WTC11 (cell line): Measurements from ENCODE around the gene SH3PXD2A. TPM values are rescaled to one million over a fixed set of nuclear protein-coding genes. Genes with fewer than 3 reads are reported as not detected.

ENCODE experiments used
- ATAC-seq: fragments of 200-7000 bp; cut with Tn5 transposase; 2 replicates; pipeline ENCODE4 v1.10.0; 2021; ENCODE audit warnings: mild to moderate bottlenecking, moderate library complexity
- CTCF ChIA-PET: fragments of 300-600 bp; sonication (Branson Sonifier 250); formaldehyde crosslinking; loops from one replicate; lab custom pipeline; 2021; ENCODE audit warnings: antibody characterized with exemption; lab: Charles Lee
- POLR2A ChIA-PET: fragments of 350-600 bp; sonication (Branson Sonifier 250); formaldehyde crosslinking; loops from one replicate; lab custom pipeline; 2021; ENCODE audit warnings: antibody characterized with exemption; lab: Charles Lee
- DNase-seq: peaks from one replicate; pipeline ENCODE4 v3.0.0; 2021; ENCODE audit warnings: low spot score
- H3K27ac Mint-ChIP-seq: 2 replicates; pipeline ENCODE4 v1.8.0; 2021; ENCODE audit warnings: mixed read lengths
- H3K27me3 Mint-ChIP-seq: 2 replicates; pipeline ENCODE4 v1.8.0; 2021; ENCODE audit warnings: low read depth, mild to moderate bottlenecking, moderate library complexity, mixed read lengths
- H3K36me3 Mint-ChIP-seq: 2 replicates; pipeline ENCODE4 v1.8.0; 2021; ENCODE audit warnings: mixed read lengths
- H3K4me1 Mint-ChIP-seq: 2 replicates; pipeline ENCODE4 v1.8.0; 2022; ENCODE audit warnings: mixed read lengths
- H3K4me3 Mint-ChIP-seq: 2 replicates; pipeline ENCODE4 v1.8.0; 2021; ENCODE audit warnings: mild to moderate bottlenecking, moderate library complexity, mixed read lengths
- H3K9me3 Mint-ChIP-seq: 2 replicates; pipeline ENCODE4 v1.8.0; 2021; ENCODE audit warnings: mixed read lengths
- MXD4 ChIP-seq: fragments of 250-450 bp; sonication (Bioruptor Pico); IDR thresholded peaks from 2 replicates; pipeline ENCODE4 v1.8.0; 2021; ENCODE audit warnings: mild to moderate bottlenecking, moderate library complexity, borderline replicate concordance
- MYBL2 ChIP-seq: sonication (generic); formaldehyde crosslinking; IDR thresholded peaks from 2 replicates; pipeline ENCODE4 v1.8.1; 2023; ENCODE audit warnings: mild to moderate bottlenecking, moderate library complexity, missing genetic modification reagents
- NFYB ChIP-seq: sonication (generic); formaldehyde crosslinking; conservative IDR thresholded peaks from 2 replicates; pipeline ENCODE4 v1.8.0; 2022; ENCODE audit warnings: low read depth, missing genetic modification reagents
- RELA ChIP-seq: sonication (generic); formaldehyde crosslinking; IDR thresholded peaks from 2 replicates; pipeline ENCODE4 v1.8.1; 2022; ENCODE audit warnings: missing genetic modification reagents, mild to moderate bottlenecking, borderline replicate concordance
- ZNF219 ChIP-seq: sonication (generic); formaldehyde crosslinking; IDR thresholded peaks from 2 replicates; pipeline ENCODE4 v1.8.0; 2023; ENCODE audit warnings: missing genetic modification reagents, mild to moderate bottlenecking, borderline replicate concordance
- ZNF232 ChIP-seq: sonication (generic); formaldehyde crosslinking; IDR thresholded peaks from 2 replicates; pipeline ENCODE4 v1.8.0; 2022; ENCODE audit warnings: mild to moderate bottlenecking, missing genetic modification reagents
- ZNF396 ChIP-seq: fragments of 250-450 bp; sonication (Bioruptor Pico); IDR thresholded peaks from 2 replicates; pipeline ENCODE4 v1.8.0; 2021; ENCODE audit warnings: mild to moderate bottlenecking, moderate library complexity, borderline replicate concordance
- ZNF416 ChIP-seq: fragments of 250-450 bp; sonication (Bioruptor Pico); IDR thresholded peaks from 2 replicates; pipeline ENCODE4 v1.9.0; 2021; ENCODE audit warnings: mild to moderate bottlenecking, inconsistent platforms
- total RNA-seq: library from RNA; stranded (reverse); gene quantifications from 3 replicates; pipeline ENCODE4 v1.2.3, GENCODE V29; 2021
- TF ChIP-seq, protein P1 (sequence below): sonication (generic); formaldehyde crosslinking; IDR thresholded peaks from 2 replicates; pipeline ENCODE4 v1.8.1; 2023; ENCODE audit warnings: mild to moderate bottlenecking, missing genetic modification reagents, moderate library complexity
- TF ChIP-seq, protein P2 (sequence below): sonication (generic); formaldehyde crosslinking; IDR thresholded peaks from 2 replicates; pipeline ENCODE4 v1.8.1; 2023; ENCODE audit warnings: mild to moderate bottlenecking, missing genetic modification reagents, borderline replicate concordance
- TF ChIP-seq, protein P3 (sequence below): sonication (generic); formaldehyde crosslinking; IDR thresholded peaks from 2 replicates; pipeline ENCODE4 v1.8.1; 2023; ENCODE audit warnings: mild to moderate bottlenecking, missing genetic modification reagents, moderate library complexity
- TF ChIP-seq, protein P4 (sequence below): fragments of 250-450 bp; sonication (Bioruptor Pico); IDR thresholded peaks from 2 replicates; pipeline ENCODE4 v1.8.0; 2021; ENCODE audit warnings: mild to moderate bottlenecking
- TF ChIP-seq, protein P5 (sequence below): sonication (generic); formaldehyde crosslinking; IDR thresholded peaks from 2 replicates; pipeline ENCODE4 v1.8.1; 2022; ENCODE audit warnings: low read depth, mild to moderate bottlenecking, moderate library complexity, missing genetic modification reagents, borderline replicate concordance
- TF ChIP-seq, protein P6 (sequence below): sonication (generic); formaldehyde crosslinking; IDR thresholded peaks from 2 replicates; pipeline ENCODE4 v1.8.1; 2023; ENCODE audit warnings: mild to moderate bottlenecking, missing genetic modification reagents
- TF ChIP-seq, protein P7 (sequence below): sonication (generic); formaldehyde crosslinking; IDR thresholded peaks from 2 replicates; pipeline ENCODE4 v1.8.0; 2023; ENCODE audit warnings: mild to moderate bottlenecking, missing genetic modification reagents
- TF ChIP-seq, protein P8 (sequence below): sonication (generic); formaldehyde crosslinking; IDR thresholded peaks from 2 replicates; pipeline ENCODE4 v1.8.1; 2022; ENCODE audit warnings: mild to moderate bottlenecking, missing genetic modification reagents, moderate library complexity, borderline replicate concordance
- TF ChIP-seq, protein P9 (sequence below): sonication (generic); formaldehyde crosslinking; IDR thresholded peaks from 2 replicates; pipeline ENCODE4 v1.8.0; 2023; ENCODE audit warnings: missing genetic modification reagents, mild to moderate bottlenecking, borderline replicate concordance

Gene SH3PXD2A
- total RNA-seq, 1 experiment from 2014 or later, result 15.7 TPM

DNA sequence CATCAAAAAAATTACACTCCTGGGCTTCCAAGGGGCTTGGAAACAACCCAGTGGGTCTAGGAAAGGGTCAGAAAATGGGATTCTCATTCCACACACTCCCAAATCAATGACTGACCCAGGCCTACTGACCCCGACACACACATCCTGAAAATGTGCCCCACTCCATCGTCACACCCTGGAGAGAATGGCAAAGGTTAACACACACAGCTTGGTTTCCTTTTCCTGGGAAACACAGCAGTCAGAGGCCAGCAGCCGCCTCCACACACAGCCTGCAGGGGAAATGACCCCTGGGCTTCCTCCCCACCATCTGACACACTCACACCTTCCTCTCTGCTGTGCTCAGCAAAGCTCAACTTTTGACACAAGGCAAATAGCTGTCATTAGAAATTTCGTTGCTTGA, 42.9 kb downstream of the SH3PXD2A start (continued):
- no peak for TF ChIP-seq ZNF416 (CRISPR knock-in tag)
- no peak for TF ChIP-seq ZNF396 (CRISPR knock-in tag)
- TF ChIP-seq, protein P1, sequence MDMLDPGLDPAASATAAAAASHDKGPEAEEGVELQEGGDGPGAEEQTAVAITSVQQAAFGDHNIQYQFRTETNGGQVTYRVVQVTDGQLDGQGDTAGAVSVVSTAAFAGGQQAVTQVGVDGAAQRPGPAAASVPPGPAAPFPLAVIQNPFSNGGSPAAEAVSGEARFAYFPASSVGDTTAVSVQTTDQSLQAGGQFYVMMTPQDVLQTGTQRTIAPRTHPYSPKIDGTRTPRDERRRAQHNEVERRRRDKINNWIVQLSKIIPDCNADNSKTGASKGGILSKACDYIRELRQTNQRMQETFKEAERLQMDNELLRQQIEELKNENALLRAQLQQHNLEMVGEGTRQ (CRISPR knock-in tag), result no peak
- TF ChIP-seq, protein P2, sequence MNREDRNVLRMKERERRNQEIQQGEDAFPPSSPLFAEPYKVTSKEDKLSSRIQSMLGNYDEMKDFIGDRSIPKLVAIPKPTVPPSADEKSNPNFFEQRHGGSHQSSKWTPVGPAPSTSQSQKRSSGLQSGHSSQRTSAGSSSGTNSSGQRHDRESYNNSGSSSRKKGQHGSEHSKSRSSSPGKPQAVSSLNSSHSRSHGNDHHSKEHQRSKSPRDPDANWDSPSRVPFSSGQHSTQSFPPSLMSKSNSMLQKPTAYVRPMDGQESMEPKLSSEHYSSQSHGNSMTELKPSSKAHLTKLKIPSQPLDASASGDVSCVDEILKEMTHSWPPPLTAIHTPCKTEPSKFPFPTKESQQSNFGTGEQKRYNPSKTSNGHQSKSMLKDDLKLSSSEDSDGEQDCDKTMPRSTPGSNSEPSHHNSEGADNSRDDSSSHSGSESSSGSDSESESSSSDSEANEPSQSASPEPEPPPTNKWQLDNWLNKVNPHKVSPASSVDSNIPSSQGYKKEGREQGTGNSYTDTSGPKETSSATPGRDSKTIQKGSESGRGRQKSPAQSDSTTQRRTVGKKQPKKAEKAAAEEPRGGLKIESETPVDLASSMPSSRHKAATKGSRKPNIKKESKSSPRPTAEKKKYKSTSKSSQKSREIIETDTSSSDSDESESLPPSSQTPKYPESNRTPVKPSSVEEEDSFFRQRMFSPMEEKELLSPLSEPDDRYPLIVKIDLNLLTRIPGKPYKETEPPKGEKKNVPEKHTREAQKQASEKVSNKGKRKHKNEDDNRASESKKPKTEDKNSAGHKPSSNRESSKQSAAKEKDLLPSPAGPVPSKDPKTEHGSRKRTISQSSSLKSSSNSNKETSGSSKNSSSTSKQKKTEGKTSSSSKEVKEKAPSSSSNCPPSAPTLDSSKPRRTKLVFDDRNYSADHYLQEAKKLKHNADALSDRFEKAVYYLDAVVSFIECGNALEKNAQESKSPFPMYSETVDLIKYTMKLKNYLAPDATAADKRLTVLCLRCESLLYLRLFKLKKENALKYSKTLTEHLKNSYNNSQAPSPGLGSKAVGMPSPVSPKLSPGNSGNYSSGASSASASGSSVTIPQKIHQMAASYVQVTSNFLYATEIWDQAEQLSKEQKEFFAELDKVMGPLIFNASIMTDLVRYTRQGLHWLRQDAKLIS, result no peak
- TF ChIP-seq, protein P3, sequence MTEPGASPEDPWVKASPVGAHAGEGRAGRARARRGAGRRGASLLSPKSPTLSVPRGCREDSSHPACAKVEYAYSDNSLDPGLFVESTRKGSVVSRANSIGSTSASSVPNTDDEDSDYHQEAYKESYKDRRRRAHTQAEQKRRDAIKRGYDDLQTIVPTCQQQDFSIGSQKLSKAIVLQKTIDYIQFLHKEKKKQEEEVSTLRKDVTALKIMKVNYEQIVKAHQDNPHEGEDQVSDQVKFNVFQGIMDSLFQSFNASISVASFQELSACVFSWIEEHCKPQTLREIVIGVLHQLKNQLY, result no peak
- TF ChIP-seq ZNF232 (CRISPR knock-in tag), result no peak

DNA sequence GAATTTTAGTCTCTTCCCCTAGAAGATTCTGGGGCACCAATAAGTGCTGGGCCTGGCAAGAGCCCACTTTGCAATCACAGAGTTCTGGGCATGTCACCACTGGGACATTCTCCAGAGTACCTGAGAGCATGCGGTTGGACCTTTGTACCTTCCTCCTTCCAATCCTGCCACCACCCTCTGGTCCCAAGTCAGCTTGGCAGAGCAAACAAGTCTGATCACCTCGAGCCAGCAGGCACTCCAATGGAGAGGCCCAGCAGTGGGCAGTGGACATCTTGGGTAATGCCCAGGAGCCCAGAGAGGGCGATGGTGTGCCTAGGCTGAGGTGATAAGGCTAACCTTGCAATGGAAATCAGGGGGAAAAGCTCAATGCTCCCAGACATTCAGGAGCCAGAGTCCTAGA, 43.4 kb downstream of the SH3PXD2A start:
- DNase-seq (no peak), ATAC-seq (no peak)
- Mint-ChIP-seq H3K27me3 (no peaks in the 10 kb centered on the region), H3K27ac (no peak overlapping the region), H3K4me3 (no peak overlapping the region), H3K9me3 (no peaks in the 10 kb centered on the region), H3K4me1 (peaks cover 11% of the 10 kb centered on the region), H3K36me3 (no peaks in the 10 kb centered on the region)
- CTCF ChIA-PET, result interaction anchor here (0.7 to 1.0 kb wide), 2 partner anchors 22 to 43 kb away, joined by 3 to 5 read pairs; partner anchors contain the start of gene SH3PXD2A
- POLR2A ChIA-PET, result no interaction called here
- TF ChIP-seq NFYB (no peak), MYBL2 (CRISPR knock-in tag) (no peak), MXD4 (CRISPR knock-in tag) (no peak), ZNF219 (CRISPR knock-in tag) (no peak), RELA (CRISPR knock-in tag) (no peak)
- TF ChIP-seq, protein P4, sequence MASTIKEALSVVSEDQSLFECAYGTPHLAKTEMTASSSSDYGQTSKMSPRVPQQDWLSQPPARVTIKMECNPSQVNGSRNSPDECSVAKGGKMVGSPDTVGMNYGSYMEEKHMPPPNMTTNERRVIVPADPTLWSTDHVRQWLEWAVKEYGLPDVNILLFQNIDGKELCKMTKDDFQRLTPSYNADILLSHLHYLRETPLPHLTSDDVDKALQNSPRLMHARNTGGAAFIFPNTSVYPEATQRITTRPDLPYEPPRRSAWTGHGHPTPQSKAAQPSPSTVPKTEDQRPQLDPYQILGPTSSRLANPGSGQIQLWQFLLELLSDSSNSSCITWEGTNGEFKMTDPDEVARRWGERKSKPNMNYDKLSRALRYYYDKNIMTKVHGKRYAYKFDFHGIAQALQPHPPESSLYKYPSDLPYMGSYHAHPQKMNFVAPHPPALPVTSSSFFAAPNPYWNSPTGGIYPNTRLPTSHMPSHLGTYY, result no peak
- TF ChIP-seq, protein P5, sequence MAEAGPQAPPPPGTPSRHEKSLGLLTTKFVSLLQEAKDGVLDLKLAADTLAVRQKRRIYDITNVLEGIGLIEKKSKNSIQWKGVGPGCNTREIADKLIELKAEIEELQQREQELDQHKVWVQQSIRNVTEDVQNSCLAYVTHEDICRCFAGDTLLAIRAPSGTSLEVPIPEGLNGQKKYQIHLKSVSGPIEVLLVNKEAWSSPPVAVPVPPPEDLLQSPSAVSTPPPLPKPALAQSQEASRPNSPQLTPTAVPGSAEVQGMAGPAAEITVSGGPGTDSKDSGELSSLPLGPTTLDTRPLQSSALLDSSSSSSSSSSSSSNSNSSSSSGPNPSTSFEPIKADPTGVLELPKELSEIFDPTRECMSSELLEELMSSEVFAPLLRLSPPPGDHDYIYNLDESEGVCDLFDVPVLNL (CRISPR knock-in tag), result no peak
- TF ChIP-seq, protein P6, sequence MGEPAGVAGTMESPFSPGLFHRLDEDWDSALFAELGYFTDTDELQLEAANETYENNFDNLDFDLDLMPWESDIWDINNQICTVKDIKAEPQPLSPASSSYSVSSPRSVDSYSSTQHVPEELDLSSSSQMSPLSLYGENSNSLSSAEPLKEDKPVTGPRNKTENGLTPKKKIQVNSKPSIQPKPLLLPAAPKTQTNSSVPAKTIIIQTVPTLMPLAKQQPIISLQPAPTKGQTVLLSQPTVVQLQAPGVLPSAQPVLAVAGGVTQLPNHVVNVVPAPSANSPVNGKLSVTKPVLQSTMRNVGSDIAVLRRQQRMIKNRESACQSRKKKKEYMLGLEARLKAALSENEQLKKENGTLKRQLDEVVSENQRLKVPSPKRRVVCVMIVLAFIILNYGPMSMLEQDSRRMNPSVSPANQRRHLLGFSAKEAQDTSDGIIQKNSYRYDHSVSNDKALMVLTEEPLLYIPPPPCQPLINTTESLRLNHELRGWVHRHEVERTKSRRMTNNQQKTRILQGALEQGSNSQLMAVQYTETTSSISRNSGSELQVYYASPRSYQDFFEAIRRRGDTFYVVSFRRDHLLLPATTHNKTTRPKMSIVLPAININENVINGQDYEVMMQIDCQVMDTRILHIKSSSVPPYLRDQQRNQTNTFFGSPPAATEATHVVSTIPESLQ (CRISPR knock-in tag), result no peak
- TF ChIP-seq, protein P7, sequence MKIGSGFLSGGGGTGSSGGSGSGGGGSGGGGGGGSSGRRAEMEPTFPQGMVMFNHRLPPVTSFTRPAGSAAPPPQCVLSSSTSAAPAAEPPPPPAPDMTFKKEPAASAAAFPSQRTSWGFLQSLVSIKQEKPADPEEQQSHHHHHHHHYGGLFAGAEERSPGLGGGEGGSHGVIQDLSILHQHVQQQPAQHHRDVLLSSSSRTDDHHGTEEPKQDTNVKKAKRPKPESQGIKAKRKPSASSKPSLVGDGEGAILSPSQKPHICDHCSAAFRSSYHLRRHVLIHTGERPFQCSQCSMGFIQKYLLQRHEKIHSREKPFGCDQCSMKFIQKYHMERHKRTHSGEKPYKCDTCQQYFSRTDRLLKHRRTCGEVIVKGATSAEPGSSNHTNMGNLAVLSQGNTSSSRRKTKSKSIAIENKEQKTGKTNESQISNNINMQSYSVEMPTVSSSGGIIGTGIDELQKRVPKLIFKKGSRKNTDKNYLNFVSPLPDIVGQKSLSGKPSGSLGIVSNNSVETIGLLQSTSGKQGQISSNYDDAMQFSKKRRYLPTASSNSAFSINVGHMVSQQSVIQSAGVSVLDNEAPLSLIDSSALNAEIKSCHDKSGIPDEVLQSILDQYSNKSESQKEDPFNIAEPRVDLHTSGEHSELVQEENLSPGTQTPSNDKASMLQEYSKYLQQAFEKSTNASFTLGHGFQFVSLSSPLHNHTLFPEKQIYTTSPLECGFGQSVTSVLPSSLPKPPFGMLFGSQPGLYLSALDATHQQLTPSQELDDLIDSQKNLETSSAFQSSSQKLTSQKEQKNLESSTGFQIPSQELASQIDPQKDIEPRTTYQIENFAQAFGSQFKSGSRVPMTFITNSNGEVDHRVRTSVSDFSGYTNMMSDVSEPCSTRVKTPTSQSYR (CRISPR knock-in tag), result no peak
- TF ChIP-seq, protein P8, sequence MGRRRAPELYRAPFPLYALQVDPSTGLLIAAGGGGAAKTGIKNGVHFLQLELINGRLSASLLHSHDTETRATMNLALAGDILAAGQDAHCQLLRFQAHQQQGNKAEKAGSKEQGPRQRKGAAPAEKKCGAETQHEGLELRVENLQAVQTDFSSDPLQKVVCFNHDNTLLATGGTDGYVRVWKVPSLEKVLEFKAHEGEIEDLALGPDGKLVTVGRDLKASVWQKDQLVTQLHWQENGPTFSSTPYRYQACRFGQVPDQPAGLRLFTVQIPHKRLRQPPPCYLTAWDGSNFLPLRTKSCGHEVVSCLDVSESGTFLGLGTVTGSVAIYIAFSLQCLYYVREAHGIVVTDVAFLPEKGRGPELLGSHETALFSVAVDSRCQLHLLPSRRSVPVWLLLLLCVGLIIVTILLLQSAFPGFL (CRISPR knock-in tag), result no peak
- TF ChIP-seq, protein P9, sequence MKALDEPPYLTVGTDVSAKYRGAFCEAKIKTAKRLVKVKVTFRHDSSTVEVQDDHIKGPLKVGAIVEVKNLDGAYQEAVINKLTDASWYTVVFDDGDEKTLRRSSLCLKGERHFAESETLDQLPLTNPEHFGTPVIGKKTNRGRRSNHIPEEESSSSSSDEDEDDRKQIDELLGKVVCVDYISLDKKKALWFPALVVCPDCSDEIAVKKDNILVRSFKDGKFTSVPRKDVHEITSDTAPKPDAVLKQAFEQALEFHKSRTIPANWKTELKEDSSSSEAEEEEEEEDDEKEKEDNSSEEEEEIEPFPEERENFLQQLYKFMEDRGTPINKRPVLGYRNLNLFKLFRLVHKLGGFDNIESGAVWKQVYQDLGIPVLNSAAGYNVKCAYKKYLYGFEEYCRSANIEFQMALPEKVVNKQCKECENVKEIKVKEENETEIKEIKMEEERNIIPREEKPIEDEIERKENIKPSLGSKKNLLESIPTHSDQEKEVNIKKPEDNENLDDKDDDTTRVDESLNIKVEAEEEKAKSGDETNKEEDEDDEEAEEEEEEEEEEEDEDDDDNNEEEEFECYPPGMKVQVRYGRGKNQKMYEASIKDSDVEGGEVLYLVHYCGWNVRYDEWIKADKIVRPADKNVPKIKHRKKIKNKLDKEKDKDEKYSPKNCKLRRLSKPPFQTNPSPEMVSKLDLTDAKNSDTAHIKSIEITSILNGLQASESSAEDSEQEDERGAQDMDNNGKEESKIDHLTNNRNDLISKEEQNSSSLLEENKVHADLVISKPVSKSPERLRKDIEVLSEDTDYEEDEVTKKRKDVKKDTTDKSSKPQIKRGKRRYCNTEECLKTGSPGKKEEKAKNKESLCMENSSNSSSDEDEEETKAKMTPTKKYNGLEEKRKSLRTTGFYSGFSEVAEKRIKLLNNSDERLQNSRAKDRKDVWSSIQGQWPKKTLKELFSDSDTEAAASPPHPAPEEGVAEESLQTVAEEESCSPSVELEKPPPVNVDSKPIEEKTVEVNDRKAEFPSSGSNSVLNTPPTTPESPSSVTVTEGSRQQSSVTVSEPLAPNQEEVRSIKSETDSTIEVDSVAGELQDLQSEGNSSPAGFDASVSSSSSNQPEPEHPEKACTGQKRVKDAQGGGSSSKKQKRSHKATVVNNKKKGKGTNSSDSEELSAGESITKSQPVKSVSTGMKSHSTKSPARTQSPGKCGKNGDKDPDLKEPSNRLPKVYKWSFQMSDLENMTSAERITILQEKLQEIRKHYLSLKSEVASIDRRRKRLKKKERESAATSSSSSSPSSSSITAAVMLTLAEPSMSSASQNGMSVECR (CRISPR knock-in tag), result no peak
